Memory B cell (primary cell): ENCODE results near the gene MRPL46.
"Not testable (repeated sequence)": the region's sequence is repeated elsewhere in the genome, so short reads cannot be mapped to it uniquely, and the experiment has no call there.

Source experiments
- ATAC-seq: fragments of 150-1000 bp; cut with Tn5 transposase; 2 replicates; pipeline ENCODE4 v1.10.0; 2021; ENCODE audit warnings: low read depth, mild to moderate bottlenecking, moderate library complexity
- DNase-seq, 2 donors: peaks; one replicate each; pipeline ENCODE4 v3.0.0; 2022; ENCODE audit warnings: low spot score in 2 of 2
- H3K27ac Mint-ChIP-seq: one replicate; pipeline ENCODE4 v1.8.0; 2022; ENCODE audit warnings: mild to moderate bottlenecking, moderate library complexity, mixed read lengths
- H3K27me3 Mint-ChIP-seq: one replicate; pipeline ENCODE4 v1.8.0; 2022; ENCODE audit warnings: mixed read lengths
- H3K36me3 Mint-ChIP-seq: one replicate; pipeline ENCODE4 v1.8.0; 2022; ENCODE audit warnings: mild to moderate bottlenecking, mixed read lengths
- H3K4me1 Mint-ChIP-seq: one replicate; pipeline ENCODE4 v1.8.0; 2022; ENCODE audit warnings: mixed read lengths
- H3K4me3 Mint-ChIP-seq: one replicate; pipeline ENCODE4 v1.8.0; 2022; ENCODE audit warnings: mild to moderate bottlenecking, moderate library complexity, mixed read lengths
- H3K9me3 Mint-ChIP-seq: one replicate; pipeline ENCODE4 v1.8.0; 2022; ENCODE audit warnings: mixed read lengths

MRPL46 gene

DNA sequence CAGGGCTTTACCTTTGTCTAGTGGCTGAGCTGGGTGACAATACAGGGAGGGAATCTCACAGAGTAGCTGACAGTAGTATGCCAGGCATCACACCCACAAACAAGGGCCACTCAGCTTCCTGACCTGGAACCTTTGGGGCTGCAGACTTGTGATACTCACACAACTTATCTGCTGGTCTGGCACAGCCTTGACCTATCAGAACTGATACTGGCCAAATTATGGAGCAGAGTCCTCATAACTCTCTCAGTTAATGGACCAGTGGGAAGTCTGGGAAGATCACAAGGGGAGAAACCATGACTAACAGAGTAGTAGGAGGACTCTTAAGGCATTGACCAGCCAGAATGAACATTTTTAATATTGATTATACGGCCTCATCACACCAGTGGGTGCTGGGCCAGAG lies 19.4 kb downstream of the MRPL46 start:
- H3K27me3 Mint-ChIP-seq = peaks cover 6% of the 10 kb centered on the region
- no peak overlapping the region for H3K4me3 Mint-ChIP-seq
- DNase-seq (no peak), ATAC-seq (no peak)
- H3K27ac Mint-ChIP-seq = no peak overlapping the region
- peaks cover 15% of the 10 kb centered on the region for H3K9me3 Mint-ChIP-seq
- H3K36me3 Mint-ChIP-seq = peaks cover 2% of the 10 kb centered on the region
- H3K4me1 Mint-ChIP-seq = peaks cover 4% of the 10 kb centered on the region

- Mint-ChIP-seq H3K27me3 (peaks cover 6% of the 10 kb centered on the region), H3K9me3 (peaks cover 15% of the 10 kb centered on the region), H3K27ac (no peak overlapping the region), H3K36me3 (peaks cover 2% of the 10 kb centered on the region), H3K4me3 (no peak overlapping the region), H3K4me1 (peaks cover 4% of the 10 kb centered on the region)
- DNase-seq (no peak), ATAC-seq (no peak)
These were observed 20.0 kb downstream of the MRPL46 start for GRCh38 chr15:88447206-88447605.

- no peak for DNase-seq
- Mint-ChIP-seq H3K27ac (no peak overlapping the region), H3K4me3 (no peak overlapping the region), H3K4me1 (no peaks in the 10 kb centered on the region), H3K36me3 (peaks cover 2% of the 10 kb centered on the region), H3K9me3 (peaks cover 15% of the 10 kb centered on the region), H3K27me3 (peaks cover 22% of the 10 kb centered on the region)
- no peak for ATAC-seq
These were observed 26.0 kb downstream of the MRPL46 start for GRCh38 chr15:88441076-88441730.

- H3K27me3 Mint-ChIP-seq = peaks cover 26% of the 10 kb centered on the region
These were observed 27.2 kb downstream of the MRPL46 start for GRCh38 chr15:88440021-88440420.

GRCh38 chr15:88438181-88438580 lies 29.0 kb downstream of the MRPL46 start:
- Mint-ChIP-seq H3K9me3 (peaks cover 2% of the 10 kb centered on the region), H3K36me3 (no peaks in the 10 kb centered on the region), H3K27ac (no peak overlapping the region), H3K4me3 (no peak overlapping the region), H3K4me1 (no peaks in the 10 kb centered on the region), H3K27me3 (peaks cover 26% of the 10 kb centered on the region)
- ATAC-seq = no peak
- DNase-seq = no peak

More at GRCh38 chr15:88440021-88440420, 27.2 kb downstream of the MRPL46 start:
- no peak overlapping the region for H3K4me3 Mint-ChIP-seq
- H3K27ac Mint-ChIP-seq = no peak overlapping the region
- H3K36me3 Mint-ChIP-seq = peaks cover 2% of the 10 kb centered on the region
- no peak for DNase-seq
- ATAC-seq = no peak
- no peaks in the 10 kb centered on the region for H3K4me1 Mint-ChIP-seq
- H3K9me3 Mint-ChIP-seq = peaks cover 13% of the 10 kb centered on the region

GRCh38 chr15:88434106-88434505 lies 33.1 kb downstream of the MRPL46 start:
- H3K4me3 Mint-ChIP-seq, H3K36me3 Mint-ChIP-seq, ATAC-seq, H3K9me3 Mint-ChIP-seq, DNase-seq, H3K4me1 Mint-ChIP-seq, H3K27ac Mint-ChIP-seq: not testable (repeated sequence)
- peaks cover 20% of the 10 kb centered on the region for H3K27me3 Mint-ChIP-seq

GRCh38 chr15:88433046-88433685 lies 34.0 kb downstream of the MRPL46 start:
- Mint-ChIP-seq H3K27me3 (peaks cover 19% of the 10 kb centered on the region), H3K4me1 (peaks cover 3% of the 10 kb centered on the region), H3K36me3 (no peaks in the 10 kb centered on the region), H3K4me3 (no peak overlapping the region), H3K27ac (no peak overlapping the region), H3K9me3 (no peaks in the 10 kb centered on the region)
- ATAC-seq = no peak
- DNase-seq = no peak

DNA sequence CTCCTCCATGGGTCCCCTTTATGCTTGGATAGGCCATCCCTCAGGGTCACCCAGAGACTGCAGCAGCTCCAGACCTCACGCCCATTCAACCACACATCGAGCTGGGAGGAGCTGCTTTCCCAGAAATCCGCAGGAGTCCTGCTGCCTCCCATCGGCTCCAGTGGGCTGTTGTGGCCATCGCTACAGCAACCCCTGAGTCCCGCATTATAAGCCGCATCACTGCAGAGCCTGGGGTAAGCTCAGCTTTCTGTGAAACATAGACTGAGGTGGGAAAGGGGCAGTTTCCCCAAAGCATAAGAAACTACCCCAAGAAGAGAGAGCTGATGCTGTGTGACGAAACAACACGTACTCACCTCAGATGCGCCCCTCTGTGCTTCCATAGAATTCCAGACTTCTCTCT lies 35.7 kb downstream of the MRPL46 start:
- H3K4me1 Mint-ChIP-seq = peaks cover 3% of the 10 kb centered on the region
- no peak overlapping the region for H3K27ac Mint-ChIP-seq
- H3K27me3 Mint-ChIP-seq = peaks cover 12% of the 10 kb centered on the region
- ATAC-seq (no peak), DNase-seq (no peak)
- H3K36me3 Mint-ChIP-seq = no peaks in the 10 kb centered on the region
- H3K4me3 Mint-ChIP-seq = no peak overlapping the region
- H3K9me3 Mint-ChIP-seq = no peaks in the 10 kb centered on the region

- ATAC-seq (no peak), DNase-seq (no peak)
- no peak overlapping the region for H3K27ac Mint-ChIP-seq
- no peak overlapping the region for H3K4me3 Mint-ChIP-seq
- peaks cover 3% of the 10 kb centered on the region for H3K4me1 Mint-ChIP-seq
- H3K9me3 Mint-ChIP-seq = no peaks in the 10 kb centered on the region
- H3K27me3 Mint-ChIP-seq = peaks cover 8% of the 10 kb centered on the region
- H3K36me3 Mint-ChIP-seq = no peaks in the 10 kb centered on the region
These were observed 37.1 kb downstream of the MRPL46 start for GRCh38 chr15:88430051-88430450.

- ATAC-seq = no peak
- H3K4me1 Mint-ChIP-seq = peaks cover 3% of the 10 kb centered on the region
These were observed 38.2 kb downstream of the MRPL46 start for GRCh38 chr15:88428805-88429605.

GRCh38 chr15:88428053-88428452 lies 39.1 kb downstream of the MRPL46 start:
- Mint-ChIP-seq H3K27ac (no peak overlapping the region), H3K4me1 (peaks cover 3% of the 10 kb centered on the region)
- no peak for DNase-seq

More at GRCh38 chr15:88428805-88429605, 38.2 kb downstream of the MRPL46 start:
- Mint-ChIP-seq H3K27ac (no peak overlapping the region), H3K27me3 (peaks cover 8% of the 10 kb centered on the region), H3K36me3 (no peaks in the 10 kb centered on the region), H3K4me3 (no peak overlapping the region), H3K9me3 (no peaks in the 10 kb centered on the region)
- no peak for DNase-seq

DNA sequence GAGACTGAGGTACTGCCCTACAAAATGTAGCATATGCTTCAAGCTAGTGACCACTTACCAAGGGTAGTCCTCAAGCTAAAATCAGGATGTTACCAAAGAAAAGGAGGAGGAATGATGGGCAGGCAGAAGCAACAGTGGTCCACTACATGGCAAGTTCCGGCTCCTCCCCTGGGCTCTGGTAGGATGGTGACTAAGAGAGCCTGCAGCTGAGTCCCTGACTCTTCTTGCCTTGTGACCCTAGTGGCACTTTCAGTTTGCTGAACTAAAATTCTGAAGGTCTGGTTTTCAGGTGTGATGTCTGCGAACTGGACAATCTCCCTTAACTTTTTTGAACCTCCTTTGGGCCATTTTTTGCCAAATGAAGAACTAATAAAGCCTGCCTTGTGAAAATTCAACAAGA lies 40.9 kb downstream of the MRPL46 start:
- Mint-ChIP-seq H3K9me3 (no peaks in the 10 kb centered on the region), H3K27ac (no peak overlapping the region), H3K4me3 (no peak overlapping the region), H3K4me1 (peaks cover 3% of the 10 kb centered on the region), H3K27me3 (peaks cover 8% of the 10 kb centered on the region), H3K36me3 (no peaks in the 10 kb centered on the region)
- ATAC-seq = no peak
- no peak for DNase-seq

More at GRCh38 chr15:88428053-88428452, 39.1 kb downstream of the MRPL46 start:
- Mint-ChIP-seq H3K36me3 (no peaks in the 10 kb centered on the region), H3K27me3 (peaks cover 8% of the 10 kb centered on the region), H3K4me3 (no peak overlapping the region), H3K9me3 (no peaks in the 10 kb centered on the region)
- ATAC-seq = no peak

DNA sequence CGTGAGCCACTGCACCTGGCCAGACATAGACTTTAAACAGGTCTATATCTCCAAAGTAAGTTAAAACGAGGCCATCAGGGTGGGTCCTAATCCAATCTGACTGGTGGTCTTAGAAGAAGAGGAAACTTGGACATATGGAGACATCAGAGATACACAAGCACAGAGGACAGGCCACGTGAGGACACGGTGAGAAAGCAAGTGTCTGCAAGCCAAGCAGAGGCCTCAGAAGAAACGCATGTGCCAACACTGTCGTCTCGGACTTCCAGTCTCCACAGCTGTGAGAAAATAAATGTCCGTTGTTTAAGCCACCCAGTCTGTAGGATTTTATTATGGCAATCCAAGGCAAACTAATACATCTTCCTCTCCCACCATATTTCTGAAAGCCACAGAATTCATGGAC lies 43.9 kb downstream of the MRPL46 start:
- no peaks in the 10 kb centered on the region for H3K4me1 Mint-ChIP-seq
- no peak for ATAC-seq
- H3K27me3 Mint-ChIP-seq = peaks cover 6% of the 10 kb centered on the region

GRCh38 chr15:88419830-88420229 lies 47.4 kb downstream of the MRPL46 start:
- Mint-ChIP-seq H3K4me3 (no peak overlapping the region), H3K9me3 (no peaks in the 10 kb centered on the region), H3K4me1 (no peaks in the 10 kb centered on the region), H3K27me3 (peaks cover 6% of the 10 kb centered on the region), H3K27ac (no peak overlapping the region), H3K36me3 (no peaks in the 10 kb centered on the region)
- DNase-seq (no peak), ATAC-seq (no peak)

More for the DNA sequence above, 43.9 kb downstream of the MRPL46 start:
- no peak for DNase-seq
- H3K36me3 Mint-ChIP-seq = no peaks in the 10 kb centered on the region
- no peaks in the 10 kb centered on the region for H3K9me3 Mint-ChIP-seq
- no peak overlapping the region for H3K4me3 Mint-ChIP-seq
- no peak overlapping the region for H3K27ac Mint-ChIP-seq
